ENCODE results near the gene IL17A.

IL17A gene

GRCh38 chr6:52152711-52153160 is 33.4 kb upstream of the IL17A start:
- Histone ChIP-seq H3K4me1 (ENCODE audit: low read length) (peaks cover 39% of the 10 kb centered on the region), H3K9me3 (replicated peaks; ENCODE audit: insufficient read depth, low read length) (no peaks in the 10 kb centered on the region), H4K20me1 (ENCODE audit: insufficient read depth, low read length) (no peaks in the 10 kb centered on the region), H3F3A (ENCODE audit: insufficient read depth, low read length) (peaks cover 20% of the 10 kb centered on the region), H2AFZ (ENCODE audit: low read length) (no peak overlapping the region), H3K4me2 (ENCODE audit: low read depth, low read length) (no peak overlapping the region), H3K27me3 (replicated peaks; ENCODE audit: insufficient read depth, low read length) (no peaks in the 10 kb centered on the region), H3K4me3 (ENCODE audit: low read length) (no peak overlapping the region), H3K79me2 (ENCODE audit: low read length) (no peaks in the 10 kb centered on the region), H3K27ac (ENCODE audit: low read length) (no peak overlapping the region), H3K9ac (ENCODE audit: low read length) (no peak overlapping the region), H3K9me2 (replicated peaks; ENCODE audit: insufficient read depth, low read length) (no peaks in the 10 kb centered on the region), H3K36me3 (replicated peaks; ENCODE audit: insufficient read depth, low read length) (no peaks in the 10 kb centered on the region)
- TF ChIP-seq EZH2 (optimal IDR thresholded peaks at IDR 0.05; ENCODE audit: low read depth, low read length) (no peak), EZH2phosphoT487 (IDR thresholded peaks at IDR 0.05; ENCODE audit: low read length) (no peak), CTCF (IDR thresholded peaks at IDR 0.05; ENCODE audit: low read length) (no peak)
- DNase-seq: no peak

DNA sequence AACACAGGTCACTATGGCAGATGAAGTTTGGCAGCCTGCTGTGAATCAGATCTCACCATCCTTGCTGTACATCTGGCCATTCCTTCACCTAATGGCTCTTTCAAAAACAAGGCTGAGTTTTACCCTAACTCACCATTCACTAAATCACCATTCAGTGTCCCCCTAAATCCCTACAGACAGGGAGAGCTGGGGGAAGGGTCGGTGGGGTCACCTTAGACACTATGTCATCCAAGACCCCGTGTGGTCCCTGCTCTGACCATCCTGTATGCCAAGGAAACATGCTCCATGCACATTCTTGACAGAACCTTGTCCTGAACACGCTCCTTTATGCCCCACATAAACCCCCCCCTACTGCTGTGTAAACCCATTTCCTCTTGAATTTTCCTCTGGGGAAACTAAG is 31.8 kb upstream of the IL17A start:
- Histone ChIP-seq H3K79me2 (ENCODE audit: low read length) (no peaks in the 10 kb centered on the region), H3K4me2 (ENCODE audit: low read depth, low read length) (0 out of 2 replicates have a peak overlapping the region, but pooled peaks have one; percentile 58), H3K27me3 (replicated peaks; ENCODE audit: insufficient read depth, low read length) (no peaks in the 10 kb centered on the region), H3K4me3 (ENCODE audit: low read length) (no peak overlapping the region), H3K9ac (ENCODE audit: low read length) (no peak overlapping the region), H3F3A (ENCODE audit: insufficient read depth, low read length) (peaks cover 20% of the 10 kb centered on the region), H4K20me1 (ENCODE audit: insufficient read depth, low read length) (no peaks in the 10 kb centered on the region), H3K36me3 (replicated peaks; ENCODE audit: insufficient read depth, low read length) (no peaks in the 10 kb centered on the region), H3K9me2 (replicated peaks; ENCODE audit: insufficient read depth, low read length) (no peaks in the 10 kb centered on the region), H3K4me1 (ENCODE audit: low read length) (peaks cover 39% of the 10 kb centered on the region), H2AFZ (ENCODE audit: low read length) (no peak overlapping the region), H3K9me3 (replicated peaks; ENCODE audit: insufficient read depth, low read length) (no peaks in the 10 kb centered on the region), H3K27ac (ENCODE audit: low read length) (no peak overlapping the region)
- no peak for TF ChIP-seq EZH2 (optimal IDR thresholded peaks at IDR 0.05; ENCODE audit: low read depth, low read length)
- no peak for DNase-seq

GRCh38 chr6:52155791-52156576 is 30.2 kb upstream of the IL17A start:
- Histone ChIP-seq H3K4me3 (ENCODE audit: low read length) (peak overlapping the region; percentile 20), H3K36me3 (replicated peaks; ENCODE audit: insufficient read depth, low read length) (no peaks in the 10 kb centered on the region), H3F3A (ENCODE audit: insufficient read depth, low read length) (peaks cover 20% of the 10 kb centered on the region), H3K79me2 (ENCODE audit: low read length) (no peaks in the 10 kb centered on the region), H3K27me3 (replicated peaks; ENCODE audit: insufficient read depth, low read length) (no peaks in the 10 kb centered on the region), H3K4me2 (ENCODE audit: low read depth, low read length) (peak overlapping the region; percentile 69), H3K9ac (ENCODE audit: low read length) (peak overlapping the region; percentile 43; the same call in 1 of the 2 replicates), H2AFZ (ENCODE audit: low read length) (no peak overlapping the region), H3K9me3 (replicated peaks; ENCODE audit: insufficient read depth, low read length) (no peaks in the 10 kb centered on the region), H4K20me1 (ENCODE audit: insufficient read depth, low read length) (no peaks in the 10 kb centered on the region), H3K4me1 (ENCODE audit: low read length) (peaks cover 39% of the 10 kb centered on the region), H3K27ac (ENCODE audit: low read length) (peak overlapping the region; percentile 84), H3K9me2 (replicated peaks; ENCODE audit: insufficient read depth, low read length) (no peaks in the 10 kb centered on the region)
- DNase-seq: peak; percentile 98
- TF ChIP-seq EZH2 (optimal IDR thresholded peaks at IDR 0.05; ENCODE audit: low read depth, low read length): no peak
- no peak for TF ChIP-seq EZH2phosphoT487 (IDR thresholded peaks at IDR 0.05; ENCODE audit: low read length)
- TF ChIP-seq CTCF (IDR thresholded peaks at IDR 0.05; ENCODE audit: low read length): no peak

Measured in MM.1S (cell line).